Uterus (tissue), 2 donors: ENCODE results near the gene GAPT.

Source experiments
- POLR2A ChIP-seq, 2 donors: fragments of 450-650 bp; IDR thresholded peaks; one replicate each; pipeline ENCODE4 v1.6.1; 2016; ENCODE audit warnings: antibody characterized with exemption in 2 of 2, mild to moderate bottlenecking in 1 of 2, moderate library complexity in 1 of 2
- TF ChIP-seq, protein P1 (sequence below), 4 experiments: fragments of 200-600 bp in 2 of 4; fragments of 450-650 bp in 2 of 4; sonication (generic) in 2 of 4; IDR thresholded peaks; one replicate each; pipeline ENCODE4 v1.5.1; 2016 to 2019; ENCODE audit warnings: antibody characterized with exemption in 4 of 4, mild to moderate bottlenecking in 2 of 4, moderate library complexity in 1 of 4

DNA sequence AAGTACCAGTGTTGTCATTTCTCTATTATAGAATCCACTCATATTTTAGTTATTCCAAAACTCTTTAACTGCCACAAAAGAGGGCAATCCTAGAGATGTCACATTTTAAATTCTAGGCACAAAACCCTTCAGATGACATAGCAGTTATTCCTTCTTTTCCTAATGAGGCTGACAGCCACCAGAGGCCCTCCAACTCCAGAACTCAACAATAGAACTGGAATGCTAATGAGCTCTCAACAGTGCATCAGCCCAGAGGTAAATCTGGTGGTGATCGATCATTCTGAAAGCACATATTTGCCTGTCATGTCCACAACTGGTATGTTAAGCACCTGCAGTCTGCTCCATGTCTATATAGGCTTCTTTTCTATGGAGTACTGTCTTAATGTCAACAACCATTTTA lies 51.5 kb downstream of the GAPT start:
- TF ChIP-seq, protein P1, sequence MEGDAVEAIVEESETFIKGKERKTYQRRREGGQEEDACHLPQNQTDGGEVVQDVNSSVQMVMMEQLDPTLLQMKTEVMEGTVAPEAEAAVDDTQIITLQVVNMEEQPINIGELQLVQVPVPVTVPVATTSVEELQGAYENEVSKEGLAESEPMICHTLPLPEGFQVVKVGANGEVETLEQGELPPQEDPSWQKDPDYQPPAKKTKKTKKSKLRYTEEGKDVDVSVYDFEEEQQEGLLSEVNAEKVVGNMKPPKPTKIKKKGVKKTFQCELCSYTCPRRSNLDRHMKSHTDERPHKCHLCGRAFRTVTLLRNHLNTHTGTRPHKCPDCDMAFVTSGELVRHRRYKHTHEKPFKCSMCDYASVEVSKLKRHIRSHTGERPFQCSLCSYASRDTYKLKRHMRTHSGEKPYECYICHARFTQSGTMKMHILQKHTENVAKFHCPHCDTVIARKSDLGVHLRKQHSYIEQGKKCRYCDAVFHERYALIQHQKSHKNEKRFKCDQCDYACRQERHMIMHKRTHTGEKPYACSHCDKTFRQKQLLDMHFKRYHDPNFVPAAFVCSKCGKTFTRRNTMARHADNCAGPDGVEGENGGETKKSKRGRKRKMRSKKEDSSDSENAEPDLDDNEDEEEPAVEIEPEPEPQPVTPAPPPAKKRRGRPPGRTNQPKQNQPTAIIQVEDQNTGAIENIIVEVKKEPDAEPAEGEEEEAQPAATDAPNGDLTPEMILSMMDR (IDR thresholded peaks at IDR 0.05): no peak
- no peak for TF ChIP-seq POLR2A (IDR thresholded peaks at IDR 0.05)
